Liver (tissue), 9 donors: Measurements from ENCODE around the gene AKTIP. TPM values are rescaled to one million over a fixed set of nuclear protein-coding genes. Genes with fewer than 3 reads are reported as not detected.

ENCODE experiments used
- DNase-seq: peaks from one replicate; pipeline ENCODE4 v3.0.0-alpha.2; 2017; ENCODE audit warnings: low spot score
- H3K27ac ChIP-seq, 2 donors: one replicate each; pipeline ENCODE4 v1.7.0; 2013; ENCODE audit warnings: inconsistent platforms in 2 of 2, low read length in 2 of 2, control low read depth in 1 of 2, low read depth in 1 of 2, mild to moderate bottlenecking in 1 of 2
- H3K27me3 ChIP-seq, 4 donors: one replicate each; pipeline versions ENCODE4 v1.6.1 to v1.7.0; 2013; ENCODE audit warnings: low read length in 3 of 4, inconsistent platforms in 1 of 4, mild to moderate bottlenecking in 1 of 4, moderate library complexity in 1 of 4; ENCODE audit not compliant: control insufficient read depth in 4 of 4, insufficient read depth in 4 of 4
- H3K36me3 ChIP-seq, 4 donors: one replicate each; pipeline versions ENCODE4 v1.6.1 to v1.7.0; 2013; ENCODE audit warnings: low read length in 3 of 4, mild to moderate bottlenecking in 3 of 4, low read depth in 1 of 4, moderate library complexity in 1 of 4; ENCODE audit not compliant: control insufficient read depth in 4 of 4, insufficient read depth in 3 of 4
- H3K4me1 ChIP-seq, 4 donors: one replicate each; pipeline versions ENCODE4 v1.6.1 to v1.7.0; 2013; ENCODE audit warnings: low read length in 3 of 4, mild to moderate bottlenecking in 3 of 4, moderate library complexity in 1 of 4; ENCODE audit not compliant: control insufficient read depth in 4 of 4, insufficient read depth in 4 of 4
- H3K4me3 ChIP-seq, 3 donors: one replicate each; pipeline versions ENCODE4 v1.6.1 to v1.7.0; 2013; ENCODE audit warnings: low read length in 3 of 3, control low read depth in 1 of 3, low read depth in 1 of 3, mild to moderate bottlenecking in 1 of 3
- H3K9ac ChIP-seq, 2 donors: one replicate each; pipeline ENCODE4 v1.7.0; 2013; ENCODE audit warnings: low read length in 2 of 2, mild to moderate bottlenecking in 2 of 2, moderate library complexity in 2 of 2, control low read depth in 1 of 2, low read depth in 1 of 2
- H3K9me3 ChIP-seq, 4 donors: one replicate each; pipeline versions ENCODE4 v1.6.1 to v1.7.0; 2013; ENCODE audit warnings: low read length in 3 of 4; ENCODE audit not compliant: control insufficient read depth in 4 of 4
- EGR1 ChIP-seq, 2 donors: IDR thresholded peaks; 2 replicates each; pipeline ENCODE4 v1.6.1; 2016 to 2018; ENCODE audit warnings: antibody characterized with exemption in 2 of 2, low read depth in 2 of 2
- FOXA1 ChIP-seq: IDR thresholded peaks from 2 replicates; pipeline ENCODE4 v1.6.1; 2016; ENCODE audit warnings: antibody characterized with exemption
- FOXA2 ChIP-seq: IDR thresholded peaks from 2 replicates; pipeline ENCODE4 v1.6.1; 2016; ENCODE audit warnings: antibody characterized with exemption
- GABPA ChIP-seq, 2 donors: IDR thresholded peaks in 1 of 2; conservative IDR thresholded peaks in 1 of 2; 2 replicates each; pipeline ENCODE4 v1.6.1; 2016; ENCODE audit warnings: antibody characterized with exemption in 2 of 2, mild to moderate bottlenecking in 1 of 2, moderate library complexity in 1 of 2
- HNF4A ChIP-seq, 2 donors: conservative IDR thresholded peaks; 2 replicates each; pipeline ENCODE4 v1.6.1; 2016; ENCODE audit warnings: antibody characterized with exemption in 2 of 2, mild to moderate bottlenecking in 2 of 2
- HNF4G ChIP-seq: IDR thresholded peaks from 2 replicates; pipeline ENCODE4 v1.6.1; 2016; ENCODE audit warnings: antibody characterized with exemption
- JUND ChIP-seq, 2 donors: IDR thresholded peaks; 2 replicates each; pipeline ENCODE4 v1.6.1; 2016; ENCODE audit warnings: antibody characterized with exemption in 2 of 2
- NR2F2 ChIP-seq: IDR thresholded peaks from 2 replicates; pipeline ENCODE4 v1.6.1; 2016; ENCODE audit warnings: antibody characterized with exemption
- RAD21 ChIP-seq, 2 donors: IDR thresholded peaks; 2 replicates each; pipeline ENCODE4 v1.6.1; 2016; ENCODE audit warnings: antibody characterized with exemption in 2 of 2, mild to moderate bottlenecking in 2 of 2
- RXRA ChIP-seq, 2 donors: IDR thresholded peaks; 2 replicates each; pipeline ENCODE4 v1.6.1; 2017 to 2018; ENCODE audit warnings: antibody characterized with exemption in 2 of 2, mild to moderate bottlenecking in 1 of 2
- SP1 ChIP-seq: IDR thresholded peaks from 2 replicates; pipeline ENCODE4 v1.6.1; 2018; ENCODE audit warnings: antibody characterized with exemption, mild to moderate bottlenecking
- TAF1 ChIP-seq: conservative IDR thresholded peaks from 2 replicates; pipeline ENCODE4 v1.6.1; 2016; ENCODE audit warnings: antibody characterized with exemption, mild to moderate bottlenecking
- YY1 ChIP-seq: IDR thresholded peaks from 2 replicates; pipeline ENCODE4 v1.6.1; 2016; ENCODE audit warnings: antibody characterized with exemption, mild to moderate bottlenecking
- WGBS: extraction: QIAGEN DNeasy Blood & Tissue Kit; methylation state at CpG from one replicate; pipeline ENCODE4 v1.1.7; 2013; 5-methylcytosine and 5-hydroxymethylcytosine counted together
- polyA plus RNA-seq, 2 donors: library from polyadenylated mRNA; stranded (reverse) in 1 of 2; unstranded in 1 of 2; fragments of 200-250 nt in 1 of 2; fragments of >200 nt in 1 of 2; fragmentation: Nextera tagmentation in 1 of 2; extraction: Ambion mirVana in 1 of 2; gene quantifications; one replicate each; pipeline versions ENCODE4 v1.2.1 to v1.2.3, GENCODE V29; 2013 to 2015
- total RNA-seq, 2 donors: library from RNA; depleted of rRNA; stranded (reverse); fragments of >200 nt; gene quantifications; one replicate each; pipeline ENCODE4 v1.2.3, GENCODE V29; 2014
- TF ChIP-seq, protein P1 (sequence below): IDR thresholded peaks from 2 replicates; pipeline ENCODE4 v1.6.1; 2016; ENCODE audit warnings: antibody characterized with exemption
- TF ChIP-seq, protein P2 (sequence below): IDR thresholded peaks from 2 replicates; pipeline ENCODE4 v1.6.1; 2016; ENCODE audit warnings: antibody characterized with exemption, mild to moderate bottlenecking
- TF ChIP-seq, protein P3 (sequence below): fragments of 150-350 bp; IDR thresholded peaks from 2 replicates; pipeline ENCODE4 v1.5.1; 2017; ENCODE audit warnings: improper control_type of control experiment, low read depth, low read length; ENCODE audit not compliant: missing input control
- TF ChIP-seq, protein P4 (sequence below): IDR thresholded peaks from 2 replicates; pipeline ENCODE4 v1.6.1; 2016; ENCODE audit warnings: antibody characterized with exemption
- TF ChIP-seq, protein P5 (sequence below): IDR thresholded peaks from 2 replicates; pipeline ENCODE4 v1.6.1; 2016; ENCODE audit warnings: antibody characterized with exemption
- donor health status: healthy.
- donor health status: healthy.
- donor health status: healthy.
- donor health status: healthy.
- donor health status: healthy.

AKTIP gene
- total and polyA plus RNA-seq, 4 donors = 7.5 to 47.1 (median 20.4) TPM

DNA sequence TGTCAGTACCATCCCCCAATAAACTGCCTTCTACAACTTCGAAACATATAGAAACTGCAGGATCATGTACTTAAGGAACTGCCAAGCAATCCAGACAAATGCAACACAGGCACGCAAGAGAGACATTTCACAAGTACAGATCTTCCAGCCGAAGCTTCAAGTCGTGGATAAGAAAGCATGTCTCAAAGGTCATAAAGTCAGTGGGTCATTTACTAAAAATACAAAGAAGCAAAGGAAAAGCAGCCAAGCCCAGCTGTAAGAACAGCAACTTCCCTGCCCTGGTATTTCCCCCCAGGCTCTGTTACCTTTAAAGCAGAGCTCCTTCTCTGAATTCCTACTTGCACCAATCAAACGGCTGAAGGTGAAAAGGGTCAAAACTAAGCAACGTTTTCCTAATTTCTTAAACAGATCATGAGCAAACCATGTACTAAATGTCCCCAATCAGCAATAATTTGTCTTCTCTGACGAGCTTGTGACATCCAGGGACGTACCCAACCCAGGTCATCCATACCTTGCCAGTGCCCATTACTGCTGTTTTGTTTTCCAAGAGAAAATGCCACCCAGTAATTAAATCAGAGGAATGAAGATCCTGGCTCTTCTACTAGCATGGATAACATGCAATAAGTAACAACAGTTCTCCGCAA is 1.7 kb downstream of the AKTIP start:
- peak; percentile 69 for TF ChIP-seq NR2F2
- no peak for TF ChIP-seq TAF1
- peak; percentile 14 for DNase-seq
- Histone ChIP-seq H3K36me3 (peaks cover 3 to 11% (median 7%) of the 10 kb centered on the region in 4 donors), H3K9me3 (no peaks in the 10 kb centered on the region), H3K27ac (no peak overlapping the region), H3K4me1 (peaks cover 8 to 28% (median 25%) of the 10 kb centered on the region in 4 donors), H3K9ac (no peak overlapping the region), H3K4me3 (peak overlapping the region in 1 of 3 donors; percentile 93), H3K27me3 (no peaks in the 10 kb centered on the region)
- 43% methylated on average over 9 of the region's 9 CpGs for WGBS

DNA sequence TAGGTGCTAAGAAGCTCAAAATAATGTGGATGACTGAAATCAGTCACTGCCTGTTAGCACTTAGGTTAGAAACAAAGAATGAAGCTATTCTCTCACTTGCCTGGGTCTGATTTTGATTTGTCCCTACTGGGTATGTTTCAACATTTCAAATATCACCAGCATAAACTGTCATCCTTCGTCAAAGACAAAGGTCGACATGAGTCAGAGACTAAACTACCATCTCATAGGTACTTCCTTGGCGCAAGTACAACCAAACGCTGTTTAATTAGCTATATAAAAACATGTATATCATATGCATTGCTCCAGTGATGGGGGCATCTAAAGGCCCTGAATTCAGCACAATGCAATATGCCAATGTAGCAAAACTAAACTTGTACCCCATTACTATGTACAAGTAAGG is 4.0 kb downstream of the AKTIP start:
- Histone ChIP-seq H3K36me3 (peaks cover 9 to 32% (median 26%) of the 10 kb centered on the region in 4 donors), H3K4me3 (no peak overlapping the region), H3K27me3 (no peaks in the 10 kb centered on the region), H3K4me1 (peaks cover 3 to 20% (median 15%) of the 10 kb centered on the region in 4 donors), H3K9me3 (no peaks in the 10 kb centered on the region), H3K9ac (no peak overlapping the region), H3K27ac (peak overlapping the region in 1 of 2 donors; percentile 29)
- DNase-seq = no peak
- WGBS = 80% methylated on average over 4 of the region's 4 CpGs
- peak in 1 of 2 donors; percentile 30 for TF ChIP-seq HNF4A (conservative IDR thresholded peaks at IDR 0.05)
- TF ChIP-seq JUND (IDR thresholded peaks at IDR 0.05) = no peak

DNA sequence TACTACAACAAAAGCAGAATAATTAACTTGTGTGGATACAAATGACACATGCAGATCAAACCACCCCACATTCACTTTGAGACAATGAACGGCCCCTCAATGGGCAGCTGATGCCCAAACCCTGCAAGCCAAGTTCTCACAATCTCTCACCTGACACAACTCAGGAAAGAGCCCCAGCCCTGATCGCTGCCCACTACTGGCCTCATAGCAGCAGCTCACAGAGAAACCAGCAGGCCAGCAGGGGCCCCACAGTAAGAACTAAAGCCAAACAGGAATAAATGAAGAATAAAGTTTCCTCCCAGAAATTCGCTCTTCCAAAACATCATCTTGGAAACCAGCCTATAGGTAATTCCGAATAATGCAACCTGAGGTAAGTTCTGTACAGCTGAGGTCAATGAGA is 7.7 kb downstream of the AKTIP start:
- H3K36me3 ChIP-seq = peaks cover 16 to 51% (median 48%) of the 10 kb centered on the region in 4 donors
- H3K4me1 ChIP-seq = no peaks in the 10 kb centered on the region
- no peak for DNase-seq
- TF ChIP-seq EGR1 (IDR thresholded peaks at IDR 0.05; ENCODE audit: low read depth in 2 of 2) (no peak), HNF4G (no peak), YY1 (no peak), GABPA (IDR thresholded peaks at IDR 0.05 in 1 of 2, conservative IDR thresholded peaks at IDR 0.05 in 1 of 2) (no peak), TAF1 (no peak), RAD21 (IDR thresholded peaks at IDR 0.05) (no peak), HNF4A (conservative IDR thresholded peaks at IDR 0.05) (no peak), RXRA (IDR thresholded peaks at IDR 0.05) (no peak), JUND (IDR thresholded peaks at IDR 0.05) (no peak), SP1 (no peak), FOXA2 (no peak), NR2F2 (no peak), FOXA1 (no peak)
- TF ChIP-seq, protein P1, sequence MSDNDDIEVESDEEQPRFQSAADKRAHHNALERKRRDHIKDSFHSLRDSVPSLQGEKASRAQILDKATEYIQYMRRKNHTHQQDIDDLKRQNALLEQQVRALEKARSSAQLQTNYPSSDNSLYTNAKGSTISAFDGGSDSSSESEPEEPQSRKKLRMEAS = no peak
- TF ChIP-seq, protein P2, sequence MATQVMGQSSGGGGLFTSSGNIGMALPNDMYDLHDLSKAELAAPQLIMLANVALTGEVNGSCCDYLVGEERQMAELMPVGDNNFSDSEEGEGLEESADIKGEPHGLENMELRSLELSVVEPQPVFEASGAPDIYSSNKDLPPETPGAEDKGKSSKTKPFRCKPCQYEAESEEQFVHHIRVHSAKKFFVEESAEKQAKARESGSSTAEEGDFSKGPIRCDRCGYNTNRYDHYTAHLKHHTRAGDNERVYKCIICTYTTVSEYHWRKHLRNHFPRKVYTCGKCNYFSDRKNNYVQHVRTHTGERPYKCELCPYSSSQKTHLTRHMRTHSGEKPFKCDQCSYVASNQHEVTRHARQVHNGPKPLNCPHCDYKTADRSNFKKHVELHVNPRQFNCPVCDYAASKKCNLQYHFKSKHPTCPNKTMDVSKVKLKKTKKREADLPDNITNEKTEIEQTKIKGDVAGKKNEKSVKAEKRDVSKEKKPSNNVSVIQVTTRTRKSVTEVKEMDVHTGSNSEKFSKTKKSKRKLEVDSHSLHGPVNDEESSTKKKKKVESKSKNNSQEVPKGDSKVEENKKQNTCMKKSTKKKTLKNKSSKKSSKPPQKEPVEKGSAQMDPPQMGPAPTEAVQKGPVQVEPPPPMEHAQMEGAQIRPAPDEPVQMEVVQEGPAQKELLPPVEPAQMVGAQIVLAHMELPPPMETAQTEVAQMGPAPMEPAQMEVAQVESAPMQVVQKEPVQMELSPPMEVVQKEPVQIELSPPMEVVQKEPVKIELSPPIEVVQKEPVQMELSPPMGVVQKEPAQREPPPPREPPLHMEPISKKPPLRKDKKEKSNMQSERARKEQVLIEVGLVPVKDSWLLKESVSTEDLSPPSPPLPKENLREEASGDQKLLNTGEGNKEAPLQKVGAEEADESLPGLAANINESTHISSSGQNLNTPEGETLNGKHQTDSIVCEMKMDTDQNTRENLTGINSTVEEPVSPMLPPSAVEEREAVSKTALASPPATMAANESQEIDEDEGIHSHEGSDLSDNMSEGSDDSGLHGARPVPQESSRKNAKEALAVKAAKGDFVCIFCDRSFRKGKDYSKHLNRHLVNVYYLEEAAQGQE = no peak
- TF ChIP-seq, protein P3, sequence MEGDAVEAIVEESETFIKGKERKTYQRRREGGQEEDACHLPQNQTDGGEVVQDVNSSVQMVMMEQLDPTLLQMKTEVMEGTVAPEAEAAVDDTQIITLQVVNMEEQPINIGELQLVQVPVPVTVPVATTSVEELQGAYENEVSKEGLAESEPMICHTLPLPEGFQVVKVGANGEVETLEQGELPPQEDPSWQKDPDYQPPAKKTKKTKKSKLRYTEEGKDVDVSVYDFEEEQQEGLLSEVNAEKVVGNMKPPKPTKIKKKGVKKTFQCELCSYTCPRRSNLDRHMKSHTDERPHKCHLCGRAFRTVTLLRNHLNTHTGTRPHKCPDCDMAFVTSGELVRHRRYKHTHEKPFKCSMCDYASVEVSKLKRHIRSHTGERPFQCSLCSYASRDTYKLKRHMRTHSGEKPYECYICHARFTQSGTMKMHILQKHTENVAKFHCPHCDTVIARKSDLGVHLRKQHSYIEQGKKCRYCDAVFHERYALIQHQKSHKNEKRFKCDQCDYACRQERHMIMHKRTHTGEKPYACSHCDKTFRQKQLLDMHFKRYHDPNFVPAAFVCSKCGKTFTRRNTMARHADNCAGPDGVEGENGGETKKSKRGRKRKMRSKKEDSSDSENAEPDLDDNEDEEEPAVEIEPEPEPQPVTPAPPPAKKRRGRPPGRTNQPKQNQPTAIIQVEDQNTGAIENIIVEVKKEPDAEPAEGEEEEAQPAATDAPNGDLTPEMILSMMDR = no peak
- TF ChIP-seq, protein P4, sequence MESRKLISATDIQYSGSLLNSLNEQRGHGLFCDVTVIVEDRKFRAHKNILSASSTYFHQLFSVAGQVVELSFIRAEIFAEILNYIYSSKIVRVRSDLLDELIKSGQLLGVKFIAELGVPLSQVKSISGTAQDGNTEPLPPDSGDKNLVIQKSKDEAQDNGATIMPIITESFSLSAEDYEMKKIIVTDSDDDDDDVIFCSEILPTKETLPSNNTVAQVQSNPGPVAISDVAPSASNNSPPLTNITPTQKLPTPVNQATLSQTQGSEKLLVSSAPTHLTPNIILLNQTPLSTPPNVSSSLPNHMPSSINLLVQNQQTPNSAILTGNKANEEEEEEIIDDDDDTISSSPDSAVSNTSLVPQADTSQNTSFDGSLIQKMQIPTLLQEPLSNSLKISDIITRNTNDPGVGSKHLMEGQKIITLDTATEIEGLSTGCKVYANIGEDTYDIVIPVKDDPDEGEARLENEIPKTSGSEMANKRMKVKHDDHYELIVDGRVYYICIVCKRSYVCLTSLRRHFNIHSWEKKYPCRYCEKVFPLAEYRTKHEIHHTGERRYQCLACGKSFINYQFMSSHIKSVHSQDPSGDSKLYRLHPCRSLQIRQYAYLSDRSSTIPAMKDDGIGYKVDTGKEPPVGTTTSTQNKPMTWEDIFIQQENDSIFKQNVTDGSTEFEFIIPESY = no peak
- TF ChIP-seq, protein P5, sequence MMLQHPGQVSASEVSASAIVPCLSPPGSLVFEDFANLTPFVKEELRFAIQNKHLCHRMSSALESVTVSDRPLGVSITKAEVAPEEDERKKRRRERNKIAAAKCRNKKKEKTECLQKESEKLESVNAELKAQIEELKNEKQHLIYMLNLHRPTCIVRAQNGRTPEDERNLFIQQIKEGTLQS = no peak
- H3K9ac ChIP-seq = no peak overlapping the region
- H3K27me3 ChIP-seq = no peaks in the 10 kb centered on the region
- H3K9me3 ChIP-seq = no peaks in the 10 kb centered on the region
- no peak overlapping the region for H3K27ac ChIP-seq
- 94% methylated on average over 4 of the region's 4 CpGs for WGBS
- no peak overlapping the region for H3K4me3 ChIP-seq
